ENCODE results near the gene NOD1.

DNA sequence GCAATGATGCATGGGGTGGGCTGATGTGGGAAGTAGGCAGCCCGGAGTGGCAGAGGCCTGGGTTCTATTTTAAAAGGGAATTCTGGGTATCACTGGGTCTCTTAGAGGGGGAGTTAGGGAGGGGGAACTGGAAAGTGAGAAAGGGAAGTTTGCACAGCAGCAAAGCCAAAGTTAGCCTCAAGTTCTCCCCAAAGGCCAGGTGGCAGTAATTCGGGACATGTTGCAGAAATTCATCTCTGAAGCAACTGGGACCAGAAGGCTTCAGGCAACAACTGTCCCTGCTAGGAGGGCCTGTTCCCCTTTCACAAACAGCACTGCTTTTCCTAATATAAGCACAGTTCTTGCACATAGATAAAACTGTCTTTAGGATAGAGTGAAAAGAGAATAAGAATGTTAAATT is 67.4 kb downstream of the NOD1 start:
- TF ChIP-seq, protein P1, sequence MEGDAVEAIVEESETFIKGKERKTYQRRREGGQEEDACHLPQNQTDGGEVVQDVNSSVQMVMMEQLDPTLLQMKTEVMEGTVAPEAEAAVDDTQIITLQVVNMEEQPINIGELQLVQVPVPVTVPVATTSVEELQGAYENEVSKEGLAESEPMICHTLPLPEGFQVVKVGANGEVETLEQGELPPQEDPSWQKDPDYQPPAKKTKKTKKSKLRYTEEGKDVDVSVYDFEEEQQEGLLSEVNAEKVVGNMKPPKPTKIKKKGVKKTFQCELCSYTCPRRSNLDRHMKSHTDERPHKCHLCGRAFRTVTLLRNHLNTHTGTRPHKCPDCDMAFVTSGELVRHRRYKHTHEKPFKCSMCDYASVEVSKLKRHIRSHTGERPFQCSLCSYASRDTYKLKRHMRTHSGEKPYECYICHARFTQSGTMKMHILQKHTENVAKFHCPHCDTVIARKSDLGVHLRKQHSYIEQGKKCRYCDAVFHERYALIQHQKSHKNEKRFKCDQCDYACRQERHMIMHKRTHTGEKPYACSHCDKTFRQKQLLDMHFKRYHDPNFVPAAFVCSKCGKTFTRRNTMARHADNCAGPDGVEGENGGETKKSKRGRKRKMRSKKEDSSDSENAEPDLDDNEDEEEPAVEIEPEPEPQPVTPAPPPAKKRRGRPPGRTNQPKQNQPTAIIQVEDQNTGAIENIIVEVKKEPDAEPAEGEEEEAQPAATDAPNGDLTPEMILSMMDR (IDR thresholded peaks at IDR 0.05) = no peak
- no peak for TF ChIP-seq POLR2AphosphoS5 (IDR thresholded peaks at IDR 0.05)

Measured in prostate gland (tissue), 2 donors.